IPS-18c (cell line): ENCODE data around the gene POFUT2.

Experiments
- H3K4me3 ChIP-seq: 2 replicates; pipeline ENCODE4 v1.7.0; 2013; ENCODE audit warnings: low read depth, mild to moderate bottlenecking, low read length, moderate library complexity; ENCODE audit not compliant: insufficient read depth
- H3K9me3 ChIP-seq: one replicate; pipeline ENCODE4 v1.6.1; 2013; ENCODE audit warnings: mild to moderate bottlenecking, low read length, moderate library complexity; ENCODE audit not compliant: control insufficient read depth, insufficient read depth

POFUT2 gene

GRCh38 chr21:45262616-45263015 lies 25.1 kb downstream of the POFUT2 start:
- H3K9me3 ChIP-seq = no peaks in the 10 kb centered on the region
- H3K4me3 ChIP-seq = no peak overlapping the region

- no peak overlapping the region for H3K4me3 ChIP-seq
- no peaks in the 10 kb centered on the region for H3K9me3 ChIP-seq
These were observed 25.6 kb downstream of the POFUT2 start for GRCh38 chr21:45262041-45262581.

- H3K9me3 ChIP-seq = no peaks in the 10 kb centered on the region
- H3K4me3 ChIP-seq = no peak overlapping the region
These were observed 26.6 kb downstream of the POFUT2 start for GRCh38 chr21:45261093-45261492.

GRCh38 chr21:45260191-45260825 lies 27.4 kb downstream of the POFUT2 start:
- Histone ChIP-seq H3K9me3 (no peaks in the 10 kb centered on the region), H3K4me3 (no peak overlapping the region)

DNA sequence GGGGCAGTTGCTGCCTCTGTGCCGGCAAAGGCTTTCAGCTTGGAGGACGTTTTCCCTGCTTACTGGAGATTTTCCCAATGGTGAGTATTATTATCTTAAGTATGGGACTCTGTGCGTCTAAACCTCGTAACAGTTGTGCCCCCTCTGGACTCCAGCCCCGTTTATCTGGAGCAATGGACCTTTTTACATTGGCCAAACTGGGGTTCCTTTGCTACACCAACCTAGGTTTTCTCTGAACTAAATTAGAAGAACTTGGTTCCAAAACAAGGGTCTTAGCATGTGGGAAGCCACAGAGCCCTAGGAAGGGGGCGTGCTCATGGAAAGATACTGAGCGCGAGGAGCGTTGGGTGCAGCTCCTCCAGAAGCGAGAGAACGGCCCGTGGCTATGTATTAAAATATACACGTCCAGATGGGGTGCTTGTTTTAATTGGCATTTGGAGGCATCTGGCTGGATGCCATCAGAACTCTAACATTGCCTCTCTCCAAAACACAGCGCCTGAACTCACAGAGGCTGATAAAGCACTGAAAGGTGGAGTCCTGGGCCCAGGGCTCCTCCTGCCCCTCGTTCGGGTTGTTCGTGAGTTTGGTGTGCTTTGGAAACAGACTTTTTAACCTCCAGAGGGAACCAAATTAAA lies 28.4 kb downstream of the POFUT2 start:
- H3K9me3 ChIP-seq = no peaks in the 10 kb centered on the region
- H3K4me3 ChIP-seq = no peak overlapping the region

DNA sequence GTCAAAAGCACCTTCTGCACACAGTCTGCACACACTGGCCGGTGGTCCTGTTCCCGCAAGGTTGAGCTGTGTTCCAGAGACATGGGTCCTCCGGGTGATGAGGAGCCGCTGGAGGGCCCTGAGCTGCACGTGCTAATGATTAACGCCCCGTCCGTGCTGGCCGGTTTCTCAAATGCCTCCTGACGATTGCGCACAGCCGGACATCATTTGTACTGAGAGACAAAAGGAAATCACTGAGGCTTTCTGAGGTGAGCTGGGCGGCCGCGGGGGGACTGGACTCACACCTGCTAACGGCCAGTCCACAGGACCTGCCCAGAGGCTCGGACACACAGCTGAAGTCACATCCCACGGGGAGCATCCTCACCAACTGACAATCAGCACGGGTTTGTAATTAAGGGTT lies 29.2 kb downstream of the POFUT2 start:
- H3K4me3 ChIP-seq = no peak overlapping the region

GRCh38 chr21:45257673-45258341 lies 29.9 kb downstream of the POFUT2 start:
- H3K4me3 ChIP-seq = no peak overlapping the region
- no peaks in the 10 kb centered on the region for H3K9me3 ChIP-seq

More for the DNA sequence above, 29.2 kb downstream of the POFUT2 start:
- no peaks in the 10 kb centered on the region for H3K9me3 ChIP-seq

GRCh38 chr21:45256912-45257672 lies 30.6 kb downstream of the POFUT2 start:
- Histone ChIP-seq H3K4me3 (no peak overlapping the region), H3K9me3 (no peaks in the 10 kb centered on the region)

DNA sequence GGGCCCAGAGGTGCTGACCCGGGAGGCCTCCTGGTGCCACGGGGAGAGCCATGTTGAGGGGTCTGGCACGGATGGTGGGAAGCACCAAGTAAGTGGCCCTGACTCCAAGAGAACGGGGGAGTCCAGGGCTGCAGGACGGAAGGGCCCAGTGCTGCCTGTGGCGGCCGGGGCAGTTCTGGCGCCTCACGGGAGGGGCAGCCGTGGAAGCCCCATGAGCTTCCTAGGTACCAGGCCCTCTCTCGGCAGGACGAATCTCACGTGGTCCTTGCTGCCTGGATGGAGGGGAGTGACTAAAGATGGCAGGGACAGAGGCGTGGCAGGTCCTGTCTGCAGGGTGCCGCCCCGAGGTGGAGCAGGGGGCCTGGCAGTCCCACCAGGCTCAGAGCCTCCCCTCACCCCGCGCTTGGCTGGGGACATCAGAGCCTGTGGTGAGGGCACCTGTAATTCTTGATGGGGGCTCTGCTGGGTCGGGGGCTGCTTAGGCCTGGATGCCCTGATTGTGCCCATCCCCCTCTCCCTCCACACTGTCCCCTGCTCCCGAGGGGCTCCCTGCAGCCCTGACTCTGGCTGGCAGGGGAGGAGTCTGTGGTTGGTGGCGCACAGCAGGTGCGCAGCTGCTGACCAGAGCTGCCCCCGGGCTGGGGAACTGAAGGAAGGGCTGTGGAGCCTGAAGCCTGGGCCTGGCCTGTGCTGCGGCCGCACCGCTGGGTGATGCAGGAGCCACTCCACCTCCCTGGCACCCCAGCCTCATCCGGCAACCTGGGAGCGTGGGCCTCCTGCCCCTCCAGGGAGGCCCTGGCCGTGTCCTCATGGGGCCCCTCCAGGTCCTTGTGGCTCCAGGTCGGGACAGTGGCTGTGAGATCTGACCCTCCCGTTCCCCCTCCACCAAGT lies 31.4 kb downstream of the POFUT2 start:
- Histone ChIP-seq H3K4me3 (no peak overlapping the region), H3K9me3 (no peaks in the 10 kb centered on the region)

GRCh38 chr21:45255381-45256020 lies 32.2 kb downstream of the POFUT2 start:
- Histone ChIP-seq H3K4me3 (no peak overlapping the region), H3K9me3 (no peaks in the 10 kb centered on the region)

- H3K9me3 ChIP-seq = peaks cover 2% of the 10 kb centered on the region
- H3K4me3 ChIP-seq = no peak overlapping the region
These were observed 33.2 kb downstream of the POFUT2 start for GRCh38 chr21:45254460-45254930.

- Histone ChIP-seq H3K4me3 (no peak overlapping the region), H3K9me3 (peaks cover 2% of the 10 kb centered on the region)
These were observed 33.8 kb downstream of the POFUT2 start for GRCh38 chr21:45253633-45254459.

GRCh38 chr21:45253180-45253579 lies 34.5 kb downstream of the POFUT2 start:
- Histone ChIP-seq H3K9me3 (peaks cover 2% of the 10 kb centered on the region), H3K4me3 (no peak overlapping the region)

DNA sequence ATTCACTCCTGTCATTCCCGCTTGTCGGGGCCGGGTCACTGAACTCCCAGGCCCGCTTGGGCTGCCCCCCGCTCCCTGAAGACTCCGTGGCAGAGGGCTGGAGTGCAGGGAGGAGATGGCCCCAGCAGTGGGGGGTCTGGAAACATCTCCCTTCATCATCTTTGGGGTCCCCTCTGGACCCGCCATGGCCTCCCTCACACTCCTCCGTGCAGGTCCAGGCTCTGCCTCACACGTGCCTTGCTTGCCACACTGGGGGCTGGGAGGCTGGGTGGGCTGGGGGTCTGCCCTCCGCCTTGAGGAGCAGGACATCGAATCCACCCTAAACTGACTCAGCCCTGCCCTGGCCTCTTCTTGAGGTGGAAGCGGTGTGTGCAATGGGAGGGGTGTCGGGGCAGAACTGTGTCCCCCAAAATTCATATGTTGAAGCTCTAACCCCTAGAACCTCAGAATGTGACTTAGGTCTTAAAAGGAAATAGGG lies 35.2 kb downstream of the POFUT2 start:
- H3K4me3 ChIP-seq = no peak overlapping the region
- H3K9me3 ChIP-seq = peaks cover 2% of the 10 kb centered on the region
